NAMALWA (cell line): ENCODE measurements around the gene STARD9.
"Not testable (repeated sequence)": the region's sequence is repeated elsewhere in the genome, so short reads cannot be mapped to it uniquely, and the experiment has no call there.

Experiments used
- DNase-seq: peaks from one replicate; pipeline ENCODE4 v3.0.0-alpha.2; 2015; ENCODE audit warnings: low spot score

The STARD9 gene

DNA sequence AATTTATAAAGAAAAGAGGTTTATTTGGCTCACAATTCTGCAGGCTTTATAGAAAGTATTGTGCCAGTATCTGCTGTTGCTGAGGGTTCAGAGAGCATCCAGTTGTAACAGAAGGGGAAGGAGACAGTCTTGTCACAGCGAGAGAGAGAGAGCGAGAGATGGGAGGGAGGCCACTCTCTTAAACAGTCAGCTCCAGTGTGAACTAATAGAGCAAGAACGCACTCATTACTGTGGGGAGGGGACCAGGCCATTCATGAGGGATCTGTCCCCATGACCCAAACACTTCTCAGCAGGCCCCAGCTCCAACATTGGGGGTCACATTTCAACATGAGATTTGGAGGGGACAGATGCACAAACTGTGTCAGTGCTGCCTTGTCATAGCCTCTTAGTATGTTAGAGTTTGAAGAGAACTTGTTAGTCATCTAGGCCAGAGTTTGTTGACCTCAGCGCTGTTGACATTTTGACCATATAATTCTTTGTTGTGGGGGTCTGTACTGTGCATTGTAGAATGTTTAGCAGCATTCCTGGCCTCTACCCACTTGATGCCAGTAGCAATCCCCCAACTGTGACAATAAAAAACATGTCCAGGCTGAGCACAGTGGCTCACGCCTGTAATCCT lies 15.3 kb downstream of the STARD9 start:
- DNase-seq: no peak

DNA sequence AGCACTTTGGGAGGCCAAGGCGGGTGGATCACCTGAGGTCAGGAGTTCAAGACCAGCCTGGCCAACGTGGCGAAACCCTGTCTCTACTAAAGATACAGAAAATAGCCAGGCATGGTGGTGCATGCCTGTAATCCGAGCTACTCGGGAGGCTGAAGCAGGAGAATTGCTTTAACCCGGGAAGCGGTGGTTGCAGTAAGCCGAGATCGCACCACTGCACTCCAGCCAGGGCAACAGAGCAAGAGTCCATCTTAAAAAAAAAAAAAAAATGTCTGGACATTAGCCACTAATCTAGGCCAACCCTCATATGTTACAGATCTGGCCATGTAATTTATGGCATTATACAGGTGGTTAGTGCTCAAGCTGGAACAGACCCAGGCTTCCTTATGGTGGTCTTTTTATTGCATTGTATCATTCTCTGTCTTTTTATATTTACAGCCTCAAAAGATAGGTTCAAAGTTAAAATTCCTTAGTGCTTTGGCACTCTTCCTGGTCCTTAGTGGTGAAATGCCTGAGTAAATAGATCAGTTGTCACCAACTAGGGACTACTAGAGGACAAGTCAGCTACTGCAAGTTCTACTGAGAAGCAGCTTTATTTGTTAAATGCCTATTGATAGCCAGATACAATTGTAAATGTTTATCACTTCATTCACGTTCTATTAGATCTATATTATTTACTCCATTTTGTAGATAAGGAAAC lies 16.0 kb downstream of the STARD9 start:
- peak; percentile 45 for DNase-seq

DNA sequence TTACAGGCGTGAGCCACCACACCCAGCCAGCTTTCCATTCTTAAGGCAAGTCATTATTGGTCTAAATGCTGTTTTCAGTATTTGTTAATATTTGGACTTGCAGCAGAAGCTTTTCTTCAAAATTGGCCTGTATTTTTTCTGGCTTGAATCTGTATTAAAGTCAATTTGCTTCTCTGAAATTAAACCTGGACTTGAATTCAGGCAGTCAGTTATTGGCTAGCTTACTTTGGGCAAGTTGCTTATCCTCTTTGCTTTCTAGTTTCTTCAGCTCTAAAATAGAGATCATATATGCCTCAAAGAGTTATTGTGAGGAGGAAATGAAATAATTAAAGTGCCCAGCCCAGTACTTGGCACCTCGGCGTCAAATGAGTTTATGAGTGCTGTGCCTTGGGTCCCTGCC lies 17.3 kb downstream of the STARD9 start:
- DNase-seq: no peak

DNA sequence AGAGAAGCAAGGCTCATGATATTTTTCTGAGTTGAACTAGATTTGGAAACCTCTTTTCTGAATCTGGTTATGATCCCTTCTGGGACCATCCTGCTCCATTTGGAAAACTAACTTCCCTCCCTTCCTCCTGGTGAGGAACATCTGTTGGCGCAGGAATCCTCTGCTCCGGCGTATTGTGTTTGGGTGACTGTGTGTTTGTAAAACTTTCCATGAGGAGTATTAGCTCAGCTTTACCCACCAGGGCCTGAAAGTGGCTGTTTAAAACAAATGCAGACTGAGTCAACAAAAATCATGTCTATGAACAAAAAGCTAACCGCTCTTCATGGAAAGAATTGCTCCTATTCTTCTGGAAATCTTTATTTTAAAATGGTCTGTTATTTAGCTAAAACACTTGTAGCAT lies 17.7 kb downstream of the STARD9 start:
- no peak for DNase-seq

DNA sequence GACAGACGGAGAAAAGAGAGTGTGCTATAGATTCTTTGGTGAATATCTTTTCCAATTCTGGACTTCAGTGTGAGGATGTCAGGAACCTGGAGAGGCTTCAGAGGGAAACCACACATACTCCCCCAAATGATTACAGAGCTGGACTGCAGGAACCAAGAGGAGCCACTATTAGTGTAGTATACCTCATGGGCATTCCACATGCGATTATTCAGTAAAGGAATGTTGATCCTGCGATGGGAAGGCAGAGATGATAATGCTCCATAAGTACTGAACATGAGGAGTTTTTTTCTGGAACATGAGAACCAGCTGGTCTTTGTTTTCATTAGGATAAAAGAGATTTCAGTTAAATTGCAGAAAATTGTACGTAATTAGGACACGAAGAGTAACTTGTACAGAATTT lies 18.7 kb downstream of the STARD9 start:
- DNase-seq: no peak

DNA sequence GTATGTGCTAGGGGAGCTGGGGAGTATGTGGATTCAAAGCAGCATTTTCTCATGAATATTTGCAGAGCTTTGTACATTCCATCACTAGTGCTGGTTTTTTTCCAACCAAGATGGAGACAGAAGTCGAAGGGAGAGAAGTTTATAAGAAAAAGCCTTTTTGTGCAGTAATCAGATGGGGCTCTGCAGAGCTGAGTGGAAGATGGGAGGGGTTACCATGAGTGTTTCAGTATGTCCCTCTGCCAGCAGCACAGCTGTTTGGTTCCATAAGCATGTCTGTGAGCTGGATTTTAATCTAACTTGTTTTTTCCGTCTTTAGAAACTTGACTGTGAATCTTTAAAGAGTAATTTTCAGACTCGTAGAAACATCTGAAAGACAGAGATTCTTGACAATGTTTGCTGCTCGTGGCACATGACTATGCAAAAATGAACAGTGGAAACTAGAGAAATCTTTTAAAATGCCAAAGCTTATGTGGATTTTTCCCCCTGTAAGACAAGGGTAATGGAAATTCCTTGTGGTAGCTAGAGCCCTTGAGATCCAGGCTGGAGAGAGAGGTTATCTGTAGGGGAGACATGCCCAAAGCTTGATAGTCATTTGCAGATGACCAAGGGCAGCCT lies 20.3 kb downstream of the STARD9 start:
- DNase-seq: no peak

DNA sequence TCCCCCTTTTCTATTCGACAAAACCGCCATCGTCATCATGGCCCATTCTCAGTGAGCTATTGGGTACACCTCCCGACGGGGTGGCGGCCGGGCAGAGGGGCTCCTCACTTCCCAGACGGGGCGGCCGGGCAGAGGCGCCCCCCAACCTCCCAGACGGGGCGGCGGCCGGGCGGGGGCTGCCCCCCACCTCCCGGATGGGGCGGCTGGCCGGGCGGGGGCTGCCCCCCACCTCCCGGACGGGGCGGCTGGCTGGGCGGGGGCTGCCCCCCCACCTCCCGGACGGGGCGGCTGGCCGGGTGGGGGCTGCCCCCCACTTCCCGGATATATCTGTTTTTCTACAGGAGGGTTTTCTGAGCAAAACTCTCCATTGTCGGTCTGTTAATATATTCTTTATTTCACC lies 25.9 kb downstream of the STARD9 start:
- DNase-seq: not testable (repeated sequence)

DNA sequence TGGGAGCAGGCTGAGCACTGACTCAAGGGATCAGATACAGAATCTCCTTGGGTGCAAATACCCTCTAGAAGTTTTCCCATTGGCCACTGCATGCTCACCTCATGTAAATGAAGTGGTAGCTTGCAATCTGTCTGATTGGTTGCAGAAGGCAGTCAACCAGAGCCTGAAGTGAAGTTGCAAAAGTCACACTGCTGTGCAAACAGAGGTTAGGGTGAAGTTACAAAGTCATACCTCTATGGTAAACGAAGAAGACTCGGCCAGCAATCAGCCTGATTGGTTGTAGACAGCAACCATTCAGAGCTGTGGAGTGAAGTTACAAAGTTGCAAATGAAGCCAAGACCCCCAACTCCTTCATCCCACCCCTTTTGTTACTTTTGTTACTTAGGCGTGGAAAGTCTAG lies 27.1 kb downstream of the STARD9 start:
- no peak for DNase-seq

DNA sequence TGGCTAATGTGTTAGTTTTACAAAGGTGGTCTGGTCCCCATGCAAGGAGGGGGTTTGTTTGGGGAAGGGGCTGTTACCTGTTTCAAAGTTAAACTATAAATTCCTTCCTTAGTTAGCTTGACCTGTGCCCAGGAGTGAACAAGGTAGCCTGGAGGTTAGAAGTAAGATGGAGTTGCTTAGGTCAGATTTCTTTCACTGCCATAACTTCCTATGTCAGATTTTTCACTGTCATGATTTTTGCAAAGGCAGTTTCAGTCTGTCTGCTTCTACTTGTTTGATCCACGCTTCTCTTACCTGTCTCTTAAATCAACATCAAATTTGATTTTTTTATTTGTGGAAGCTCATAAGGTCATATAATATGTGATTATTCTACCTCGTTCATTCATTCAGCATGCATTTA lies 28.6 kb downstream of the STARD9 start:
- DNase-seq: no peak

DNA sequence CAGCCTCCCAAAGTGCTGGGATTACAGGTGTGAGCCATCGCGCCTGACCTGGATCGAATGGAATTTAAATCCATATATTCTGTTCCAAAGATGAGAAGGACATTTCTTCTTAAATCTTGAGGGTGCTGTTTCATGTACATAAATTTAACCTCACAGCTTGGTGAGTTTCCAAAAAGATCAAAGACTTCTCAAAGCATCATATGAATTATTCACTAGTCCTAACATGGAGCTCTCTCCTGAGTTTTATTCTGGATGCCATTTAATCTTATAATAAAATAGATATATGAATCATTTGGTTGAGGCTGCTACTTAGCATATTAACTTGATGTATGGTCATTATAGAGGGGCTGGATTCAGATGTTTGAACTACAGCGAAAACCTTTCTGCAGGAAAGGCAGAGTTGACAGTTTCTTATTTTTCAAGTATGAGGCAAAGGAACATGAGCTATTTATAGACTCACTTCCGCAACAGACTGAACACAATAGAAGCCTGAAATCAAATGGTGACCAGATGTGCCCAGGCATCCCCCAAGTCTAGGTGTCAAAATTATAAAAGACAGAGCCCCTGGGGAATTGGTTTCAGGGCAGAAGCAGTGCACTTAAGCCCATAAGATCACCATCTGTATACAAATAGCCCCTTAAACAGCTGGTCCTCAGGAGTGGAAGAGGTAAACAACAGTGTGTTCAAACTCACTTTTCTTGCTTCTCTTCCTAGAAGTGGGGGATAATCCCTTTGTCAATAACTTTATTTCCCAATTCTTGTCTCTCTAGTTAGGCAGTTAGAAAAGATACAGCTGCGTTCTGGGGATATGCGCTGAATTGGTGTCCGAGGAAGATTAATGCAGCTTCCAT lies 29.7 kb downstream of the STARD9 start:
- peak; percentile 72 for DNase-seq

DNA sequence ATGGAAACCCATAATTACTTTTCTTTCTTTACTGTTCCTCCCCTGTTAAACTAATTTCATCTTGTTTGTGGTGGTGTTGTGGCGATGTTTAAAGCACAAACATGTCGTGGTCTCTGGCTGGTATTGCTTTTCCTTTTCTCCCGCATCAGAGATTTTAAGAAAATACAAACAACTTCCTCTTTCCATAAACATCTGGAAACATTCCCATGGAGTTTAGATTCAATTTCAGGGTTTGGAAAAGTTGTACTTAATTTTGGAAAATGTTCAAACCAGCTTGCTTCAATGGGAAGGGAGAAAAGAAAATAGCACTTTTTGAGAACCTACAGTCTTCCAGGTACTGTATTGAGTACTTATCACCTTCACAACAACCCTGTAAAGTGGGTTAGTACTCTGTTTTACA lies 30.4 kb downstream of the STARD9 start:
- DNase-seq: no peak

DNA sequence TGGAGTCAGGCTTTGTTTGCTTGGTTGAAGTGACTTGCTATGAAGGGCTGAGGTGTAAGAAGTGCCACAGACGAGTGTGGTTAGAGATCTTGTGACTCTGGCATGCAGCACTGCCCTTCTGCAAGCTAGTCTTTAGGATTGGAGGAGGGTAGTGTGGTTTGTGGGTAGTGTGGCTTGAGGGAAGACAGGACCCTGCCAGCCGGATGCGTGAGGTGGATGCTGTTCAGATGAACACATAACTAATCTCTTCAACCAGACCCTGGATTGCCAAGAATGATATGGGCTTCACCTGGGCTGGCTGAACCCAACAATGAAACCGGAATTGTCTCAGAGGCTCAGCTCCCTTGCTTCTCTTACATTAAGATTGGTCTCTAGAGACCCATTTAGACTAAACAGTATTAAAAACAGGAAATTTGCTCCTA lies 32.7 kb downstream of the STARD9 start:
- DNase-seq: peak; percentile 51

DNA sequence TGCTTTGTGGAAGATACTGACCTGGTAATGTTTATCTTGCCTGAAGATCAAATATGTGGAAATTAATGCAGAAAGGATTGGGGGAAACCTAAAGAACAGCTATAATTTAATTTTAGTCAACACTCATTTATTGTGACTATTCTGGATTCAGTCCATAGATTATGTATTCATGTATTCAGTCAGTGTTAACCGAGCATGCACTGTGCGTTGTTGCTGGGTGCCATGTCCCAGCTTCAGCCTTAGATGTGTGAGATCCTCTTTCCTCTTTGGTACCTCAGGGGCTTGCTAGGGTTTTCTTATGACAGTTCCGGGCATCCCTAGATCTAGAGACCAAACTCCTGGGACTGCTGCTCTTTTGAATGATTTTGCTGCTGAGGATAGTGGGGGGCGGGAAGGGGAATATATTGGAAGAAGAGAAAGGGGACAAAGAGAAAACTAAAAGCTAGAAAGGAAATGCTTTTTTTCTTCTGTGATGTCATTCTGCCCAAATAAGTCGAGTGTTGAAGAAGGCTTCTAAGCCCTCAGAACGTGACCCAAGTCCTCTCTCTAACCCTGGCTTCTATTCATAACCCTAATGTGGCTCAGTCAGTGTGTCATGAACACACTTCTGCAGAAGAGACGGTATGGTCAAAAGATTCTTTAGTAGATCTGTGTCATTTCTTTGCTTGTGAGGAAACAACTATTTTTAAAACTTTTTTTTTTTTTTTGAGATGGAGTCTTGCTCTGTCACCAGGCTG lies 33.5 kb downstream of the STARD9 start:
- no peak for DNase-seq

DNA sequence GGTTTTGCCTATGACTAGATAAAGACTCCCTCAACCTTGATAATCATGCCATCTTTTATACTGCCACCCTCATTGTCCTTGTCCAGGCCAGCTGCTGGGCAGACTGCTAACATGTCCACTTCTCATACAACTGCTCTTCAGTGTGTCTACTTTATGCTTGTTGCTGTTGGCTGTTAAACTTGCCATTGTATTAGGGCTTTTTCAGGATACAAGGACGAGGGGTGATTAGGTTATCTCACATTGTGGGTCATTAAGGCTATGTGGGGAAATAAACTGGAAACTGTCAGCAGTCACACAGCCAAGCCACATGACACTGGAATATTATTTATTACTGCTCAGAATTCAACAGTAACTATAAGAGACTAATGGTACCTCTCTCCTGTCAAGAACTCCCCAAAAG lies 36.1 kb downstream of the STARD9 start:
- DNase-seq: no peak

DNA sequence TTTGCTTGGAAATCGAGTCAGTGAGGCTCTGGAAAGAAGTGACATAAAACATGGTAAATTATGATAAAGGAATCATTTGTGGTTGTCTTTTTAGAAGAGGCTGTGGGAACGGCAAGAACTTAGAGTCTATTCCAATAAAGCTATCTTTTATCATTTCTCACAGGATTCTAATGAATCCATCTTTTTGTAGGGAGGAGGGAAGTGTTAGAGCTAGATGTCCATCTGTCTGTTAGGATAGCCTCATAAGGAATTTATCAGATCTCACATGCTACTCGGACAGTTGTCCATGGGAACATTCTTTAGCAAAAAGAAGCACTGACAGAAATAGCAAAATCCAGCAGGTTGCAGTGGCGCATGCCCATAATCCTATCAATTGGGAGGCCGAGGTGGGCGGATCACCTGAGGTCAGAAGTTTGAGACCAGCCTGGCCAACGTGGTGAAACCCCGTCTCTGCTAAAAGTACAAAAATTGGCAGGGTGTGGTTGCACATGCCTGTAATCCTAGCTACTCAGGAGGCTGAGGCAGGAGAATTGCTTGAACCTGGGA lies 37.0 kb downstream of the STARD9 start:
- no peak for DNase-seq

DNA sequence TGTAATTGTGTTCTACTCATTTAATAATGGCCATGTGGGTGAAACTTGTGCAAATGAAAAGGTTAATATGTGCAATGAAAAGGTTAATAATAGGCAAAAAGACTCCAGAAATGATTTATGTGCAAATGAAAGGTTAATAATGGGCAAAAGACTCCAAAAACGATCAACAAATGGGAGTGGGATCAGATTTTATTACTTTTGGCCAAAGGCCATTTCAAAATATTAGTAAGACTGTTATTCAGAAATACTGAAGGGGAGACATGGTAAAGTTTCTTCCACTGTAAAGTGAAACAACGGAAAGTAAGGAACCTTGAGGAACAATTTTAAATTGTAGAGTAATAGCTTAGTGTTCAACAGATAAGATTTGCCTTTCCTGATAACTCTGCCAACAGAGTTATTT lies 40.7 kb downstream of the STARD9 start:
- DNase-seq: no peak

DNA sequence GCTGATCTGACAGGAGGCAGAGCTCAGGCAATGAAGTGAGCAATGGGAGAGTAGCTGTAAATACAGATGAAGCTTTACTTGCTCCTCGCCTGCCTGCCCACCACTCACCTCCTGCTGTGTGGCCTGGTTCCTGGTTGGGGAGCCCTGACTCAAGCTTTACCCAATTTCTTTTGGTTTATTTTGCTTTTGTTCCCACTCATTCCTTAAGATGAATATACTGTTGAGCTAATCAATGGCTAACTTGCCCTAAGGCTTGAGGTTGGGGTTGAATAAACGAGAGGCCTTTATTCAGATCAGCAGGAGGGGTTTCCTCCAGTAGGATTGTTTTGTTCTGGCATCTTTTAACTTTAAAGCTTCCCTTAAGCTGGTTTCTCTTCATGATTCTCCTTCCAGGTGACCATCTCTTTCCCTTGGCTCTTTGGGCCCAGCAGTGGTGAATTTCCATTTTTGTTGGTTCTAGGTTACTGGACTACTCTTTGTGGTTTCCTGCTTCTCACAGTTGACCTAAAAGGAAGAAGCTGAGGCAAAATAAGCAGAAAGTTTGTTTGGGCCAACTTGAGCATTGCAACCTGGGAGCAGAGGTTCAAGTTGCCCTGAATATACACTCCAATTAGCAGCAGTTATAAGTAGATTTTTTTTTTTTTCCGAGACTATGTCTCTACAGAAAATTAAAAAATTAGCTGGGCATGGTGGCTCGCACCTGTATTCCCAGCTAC lies 44.4 kb downstream of the STARD9 start:
- DNase-seq: no peak

DNA sequence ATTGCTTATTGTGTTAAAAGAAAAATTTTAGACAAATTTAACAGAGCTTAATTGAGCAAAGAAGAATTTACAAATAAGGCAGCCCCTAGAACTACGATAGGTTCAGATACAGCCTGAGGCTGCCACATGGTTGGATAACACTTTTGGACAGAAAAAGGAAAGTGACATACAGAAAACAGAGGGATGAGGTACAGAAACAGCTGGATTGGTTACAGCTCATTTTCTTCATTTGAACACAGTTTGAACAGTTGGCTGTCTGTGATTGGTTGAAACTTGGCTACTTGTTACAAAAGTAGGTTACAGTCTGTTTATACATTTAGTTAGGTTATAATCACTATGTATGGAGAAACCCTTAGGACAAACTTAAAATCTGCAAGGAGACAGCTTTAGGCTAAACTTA lies 46.0 kb downstream of the STARD9 start:
- no peak for DNase-seq

DNA sequence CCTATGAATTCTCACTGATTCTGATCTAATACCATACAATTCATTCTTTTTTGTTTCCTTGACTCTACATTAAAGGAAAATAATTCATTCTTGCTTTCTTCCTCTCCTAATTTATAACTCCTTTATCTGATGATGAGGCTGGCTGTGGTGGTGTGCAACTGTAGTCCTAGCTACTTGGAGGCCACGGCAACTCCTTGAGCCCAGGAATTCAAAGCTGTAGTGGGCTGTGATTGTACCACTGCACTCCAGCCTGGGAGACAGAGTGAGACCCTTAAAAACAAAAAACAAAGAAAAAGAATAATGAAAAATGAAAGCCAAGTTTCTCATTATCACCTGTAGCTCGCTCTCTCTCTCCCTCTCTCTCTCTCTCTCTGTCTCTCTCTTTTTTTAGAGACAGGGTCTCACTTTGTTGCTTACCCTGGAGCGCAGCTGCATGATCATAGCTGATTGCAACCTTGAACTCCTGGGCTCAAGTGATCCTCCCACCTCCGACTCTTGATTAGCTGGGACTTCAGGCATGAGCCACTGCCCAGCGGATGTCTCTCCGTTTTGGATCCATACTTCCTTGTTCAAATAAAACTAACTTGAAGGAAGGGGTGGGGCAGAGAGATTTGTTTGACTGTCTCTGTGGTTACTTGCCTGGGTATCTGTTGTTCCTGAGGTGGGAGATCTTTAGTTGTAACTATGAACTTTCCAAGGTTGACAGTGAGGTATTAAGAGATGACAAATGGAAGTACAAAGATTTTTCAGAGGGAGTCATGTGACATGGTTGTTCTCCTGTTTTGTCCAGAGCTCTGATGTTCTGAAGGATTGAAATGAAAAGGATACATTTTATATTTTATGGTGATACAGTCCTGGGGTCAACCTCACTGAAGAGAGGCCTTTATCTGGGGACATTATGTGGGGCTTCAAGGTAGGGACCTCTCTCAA lies 46.9 kb downstream of the STARD9 start:
- no peak for DNase-seq

DNA sequence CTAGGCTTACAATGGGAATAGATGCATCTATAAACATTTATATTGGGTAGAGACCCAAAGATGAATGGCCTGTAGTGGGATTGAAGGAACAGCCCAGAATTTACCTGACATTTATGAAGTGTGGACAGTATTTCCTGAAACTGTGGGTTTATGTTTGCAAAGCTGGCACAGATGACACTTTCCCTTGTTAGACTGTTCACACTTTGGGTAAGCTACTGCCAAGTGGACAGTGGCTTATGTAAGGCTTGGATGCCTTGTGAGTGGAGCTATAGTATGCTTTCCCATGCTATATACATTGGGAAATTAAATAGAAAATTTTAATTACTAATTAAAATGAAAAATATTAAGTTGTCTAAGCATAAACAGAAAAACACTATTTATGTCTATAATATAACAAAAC lies 48.5 kb downstream of the STARD9 start:
- DNase-seq: no peak
